ENCODE results near the gene FBN1.

Gene FBN1

DNA sequence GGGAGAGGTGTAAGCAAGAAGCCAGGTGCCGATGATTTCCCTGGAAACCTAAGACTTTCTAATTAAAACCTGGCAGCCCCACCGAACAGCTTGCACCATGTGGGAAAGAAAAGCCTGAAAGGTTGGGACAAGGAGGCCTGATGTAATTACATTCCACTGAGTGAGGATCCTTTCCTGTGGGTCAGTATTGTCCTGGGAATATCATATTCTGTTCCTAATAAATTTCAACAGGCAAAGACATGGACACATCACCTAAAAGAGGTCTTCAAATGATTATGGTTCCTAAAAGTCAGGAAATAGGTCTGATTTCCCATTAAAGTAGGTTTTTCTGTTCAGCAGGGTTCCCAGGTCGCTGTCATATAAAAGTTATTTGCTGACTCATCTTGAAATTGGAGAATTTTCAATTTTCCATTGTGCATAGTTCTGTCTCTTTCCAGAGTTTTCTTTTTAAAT lies 255.8 kb downstream of the FBN1 start:
- Histone ChIP-seq H3K27ac (ENCODE audit: low read length) (no peak overlapping the region), H4K20me1 (ENCODE audit: insufficient read depth, low read length) (no peaks in the 10 kb centered on the region), H3K9me3 (replicated peaks; ENCODE audit: insufficient read depth, low read length) (no peaks in the 10 kb centered on the region), H3K9me2 (replicated peaks; ENCODE audit: insufficient read depth, low read length) (no peaks in the 10 kb centered on the region), H3K36me3 (replicated peaks; ENCODE audit: insufficient read depth, low read length) (no peaks in the 10 kb centered on the region), H3K4me3 (ENCODE audit: low read length) (no peak overlapping the region), H3K79me2 (ENCODE audit: low read length) (no peaks in the 10 kb centered on the region), H2AFZ (ENCODE audit: low read length) (no peak overlapping the region), H3K4me1 (ENCODE audit: low read length) (no peaks in the 10 kb centered on the region), H3K4me2 (ENCODE audit: low read depth, low read length) (no peak overlapping the region), H3K27me3 (replicated peaks; ENCODE audit: insufficient read depth, low read length) (no peaks in the 10 kb centered on the region), H3F3A (ENCODE audit: insufficient read depth, low read length) (no peaks in the 10 kb centered on the region), H3K9ac (ENCODE audit: low read length) (no peak overlapping the region)
- TF ChIP-seq EZH2 (optimal IDR thresholded peaks at IDR 0.05; ENCODE audit: low read depth, low read length): no peak
- TF ChIP-seq EZH2phosphoT487 (IDR thresholded peaks at IDR 0.05; ENCODE audit: low read length): no peak
- TF ChIP-seq, protein P1, sequence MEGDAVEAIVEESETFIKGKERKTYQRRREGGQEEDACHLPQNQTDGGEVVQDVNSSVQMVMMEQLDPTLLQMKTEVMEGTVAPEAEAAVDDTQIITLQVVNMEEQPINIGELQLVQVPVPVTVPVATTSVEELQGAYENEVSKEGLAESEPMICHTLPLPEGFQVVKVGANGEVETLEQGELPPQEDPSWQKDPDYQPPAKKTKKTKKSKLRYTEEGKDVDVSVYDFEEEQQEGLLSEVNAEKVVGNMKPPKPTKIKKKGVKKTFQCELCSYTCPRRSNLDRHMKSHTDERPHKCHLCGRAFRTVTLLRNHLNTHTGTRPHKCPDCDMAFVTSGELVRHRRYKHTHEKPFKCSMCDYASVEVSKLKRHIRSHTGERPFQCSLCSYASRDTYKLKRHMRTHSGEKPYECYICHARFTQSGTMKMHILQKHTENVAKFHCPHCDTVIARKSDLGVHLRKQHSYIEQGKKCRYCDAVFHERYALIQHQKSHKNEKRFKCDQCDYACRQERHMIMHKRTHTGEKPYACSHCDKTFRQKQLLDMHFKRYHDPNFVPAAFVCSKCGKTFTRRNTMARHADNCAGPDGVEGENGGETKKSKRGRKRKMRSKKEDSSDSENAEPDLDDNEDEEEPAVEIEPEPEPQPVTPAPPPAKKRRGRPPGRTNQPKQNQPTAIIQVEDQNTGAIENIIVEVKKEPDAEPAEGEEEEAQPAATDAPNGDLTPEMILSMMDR (IDR thresholded peaks at IDR 0.05; ENCODE audit: low read length): no peak
- DNase-seq: no peak

DNA sequence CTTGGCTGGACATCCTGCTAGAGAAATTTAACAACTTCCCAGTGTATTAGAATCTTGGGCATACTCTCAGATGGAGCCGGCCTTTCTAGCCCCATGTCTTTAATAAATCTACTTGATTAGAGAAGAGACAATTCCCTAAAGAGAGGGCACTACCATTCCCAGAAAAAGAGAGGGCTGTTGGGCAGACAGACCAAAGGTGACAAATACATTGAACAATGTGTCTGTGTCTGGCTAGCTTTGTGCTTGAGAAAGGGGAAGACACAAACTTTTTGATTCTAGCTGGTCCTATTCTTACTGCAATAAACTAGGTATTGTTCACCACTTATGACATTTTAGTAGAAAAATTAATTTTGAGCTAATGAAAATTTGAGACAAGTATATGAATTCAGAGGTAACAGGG lies 256.6 kb downstream of the FBN1 start:
- Histone ChIP-seq H3K9me2 (replicated peaks; ENCODE audit: insufficient read depth, low read length) (no peaks in the 10 kb centered on the region), H2AFZ (ENCODE audit: low read length) (no peak overlapping the region), H4K20me1 (ENCODE audit: insufficient read depth, low read length) (no peaks in the 10 kb centered on the region), H3K4me1 (ENCODE audit: low read length) (no peaks in the 10 kb centered on the region), H3F3A (ENCODE audit: insufficient read depth, low read length) (no peaks in the 10 kb centered on the region), H3K27me3 (replicated peaks; ENCODE audit: insufficient read depth, low read length) (no peaks in the 10 kb centered on the region), H3K9me3 (replicated peaks; ENCODE audit: insufficient read depth, low read length) (no peaks in the 10 kb centered on the region), H3K36me3 (replicated peaks; ENCODE audit: insufficient read depth, low read length) (no peaks in the 10 kb centered on the region), H3K9ac (ENCODE audit: low read length) (no peak overlapping the region), H3K4me2 (ENCODE audit: low read depth, low read length) (no peak overlapping the region), H3K27ac (ENCODE audit: low read length) (no peak overlapping the region), H3K4me3 (ENCODE audit: low read length) (no peak overlapping the region), H3K79me2 (ENCODE audit: low read length) (no peaks in the 10 kb centered on the region)
- TF ChIP-seq EZH2phosphoT487 (IDR thresholded peaks at IDR 0.05; ENCODE audit: low read length): no peak
- TF ChIP-seq, protein P1 (IDR thresholded peaks at IDR 0.05; ENCODE audit: low read length): no peak
- no peak for TF ChIP-seq EZH2 (optimal IDR thresholded peaks at IDR 0.05; ENCODE audit: low read depth, low read length)
- DNase-seq: no peak

GRCh38 chr15:48388016-48388851 lies 257.3 kb downstream of the FBN1 start:
- H3K27me3 ChIP-seq (replicated peaks; ENCODE audit: insufficient read depth, low read length): no peaks in the 10 kb centered on the region
- H3K9me2 ChIP-seq (replicated peaks; ENCODE audit: insufficient read depth, low read length): no peaks in the 10 kb centered on the region
- no peak overlapping the region for H3K27ac ChIP-seq (ENCODE audit: low read length)
- no peak overlapping the region for H3K4me3 ChIP-seq (ENCODE audit: low read length)
- H3K79me2 ChIP-seq (ENCODE audit: low read length): no peaks in the 10 kb centered on the region
- H3K36me3 ChIP-seq (replicated peaks; ENCODE audit: insufficient read depth, low read length): no peaks in the 10 kb centered on the region
- no peak overlapping the region for H3K4me2 ChIP-seq (ENCODE audit: low read depth, low read length)
- no peak for DNase-seq
- no peak overlapping the region for H3K9ac ChIP-seq (ENCODE audit: low read length)
- TF ChIP-seq EZH2phosphoT487 (IDR thresholded peaks at IDR 0.05; ENCODE audit: low read length) (no peak), EZH2 (optimal IDR thresholded peaks at IDR 0.05; ENCODE audit: low read depth, low read length) (no peak)
- TF ChIP-seq, protein P1 (IDR thresholded peaks at IDR 0.05; ENCODE audit: low read length): no peak
- H3F3A ChIP-seq (ENCODE audit: insufficient read depth, low read length): no peaks in the 10 kb centered on the region
- no peaks in the 10 kb centered on the region for H4K20me1 ChIP-seq (ENCODE audit: insufficient read depth, low read length)
- H2AFZ ChIP-seq (ENCODE audit: low read length): no peak overlapping the region
- no peaks in the 10 kb centered on the region for H3K4me1 ChIP-seq (ENCODE audit: low read length)
- no peaks in the 10 kb centered on the region for H3K9me3 ChIP-seq (replicated peaks; ENCODE audit: insufficient read depth, low read length)

Measured in MM.1S (cell line).